Measurements from ENCODE around the gene CALCOCO2. TPM values are rescaled to one million over a fixed set of nuclear protein-coding genes. Genes with fewer than 3 reads are reported as not detected.

CALCOCO2 gene
- total and polyA plus RNA-seq, 10 of the 15 experiments (the other 5 are each of a cell fraction or from before 2014, with no cell fraction given): 20.2 to 138 (median 53.1) TPM

DNA sequence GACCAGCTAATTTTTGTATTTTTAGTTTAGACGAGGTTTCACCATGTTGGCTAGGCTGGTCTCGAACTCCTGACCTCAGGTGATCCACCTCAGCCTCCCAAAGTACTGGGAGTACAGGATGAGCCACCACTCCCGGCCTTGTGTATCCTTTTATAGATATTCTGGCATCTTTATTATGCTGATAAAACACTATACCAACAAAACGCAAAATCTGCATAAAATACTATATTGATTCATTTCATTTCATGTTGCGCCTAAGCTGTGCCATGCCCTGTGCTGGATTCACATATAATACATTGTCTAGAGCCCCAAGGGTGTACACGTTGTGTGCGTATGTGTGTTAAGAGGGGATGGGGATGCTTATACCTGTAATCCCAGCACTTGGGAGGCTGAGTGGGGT is 73.6 kb downstream of the CALCOCO2 start:
- CTCF ChIA-PET: interaction anchor here (0.6 to 0.7 kb wide), 2 partner anchors 11 to 15 kb away, joined by 3 to 4 read pairs; no protein-coding TSS in a partner anchor
- H3K4me1 ChIP-seq (ENCODE audit: control insufficient read depth, insufficient read depth, low read length): no peaks in the 10 kb centered on the region
- 76% methylated on average over 7 of the region's 7 CpGs for WGBS (ENCODE audit: insufficient coverage, insufficient replicate concordance, low lambda C conversion rate, missing lambda C conversion rate)
- H3K36me3 ChIP-seq (ENCODE audit: control insufficient read depth in 2 of 2, insufficient read depth in 2 of 2, low read length in 1 of 2): no peaks in the 10 kb centered on the region
- H3K27ac ChIP-seq (ENCODE audit: control insufficient read depth, insufficient read depth): no peak overlapping the region
- intact Hi-C loops (cut with micrococcal nuclease; ENCODE audit: unreplicated experiment) (no loop called here), in situ Hi-C loops (cut with MboI) (no loop called here)
- H2AFZ ChIP-seq (ENCODE audit: control insufficient read depth, low read depth, low read length): no peak overlapping the region
- POLR2A ChIA-PET: interaction anchor here (0.7 kb wide), 1 partner anchor 10 kb away, joined by 3 read pairs; no protein-coding TSS in a partner anchor
- H3K79me2 ChIP-seq (ENCODE audit: control insufficient read depth, insufficient read depth, low read length): peaks cover 18% of the 10 kb centered on the region
- H3K9me3 ChIP-seq (replicated peaks; ENCODE audit: control insufficient read depth, insufficient read depth, low read length): no peaks in the 10 kb centered on the region
- TF ChIP-seq POLR2AphosphoS2 (IDR thresholded peaks at IDR 0.05; ENCODE audit: low read depth, low read length) (no peak), ZBTB33 (IDR thresholded peaks at IDR 0.05) (no peak), E2F4 (IDR thresholded peaks at IDR 0.05; ENCODE audit: low read depth, low read length) (no peak)
- no peak overlapping the region for H3K4me2 ChIP-seq (ENCODE audit: control insufficient read depth, insufficient read depth)
- no peak overlapping the region for H3K9ac ChIP-seq (ENCODE audit: control insufficient read depth, insufficient read depth, low read length)
- no peak overlapping the region for H3K4me3 ChIP-seq
- ATAC-seq (no peak), DNase-seq (ENCODE audit: low read depth, low spot score) (no peak), FAIRE-seq (no peak)
- SMC1A ChIA-PET (ENCODE audit: uncharacterized antibody, unreplicated experiment): interaction anchor here (0.7 to 1.8 kb wide), 3 partner anchors 10 to 19 kb away, joined by 4 to 5 read pairs (median 5); no protein-coding TSS in a partner anchor
- BruUV-seq (replicated peaks): no TSS peak
- no peaks in the 10 kb centered on the region for H4K20me1 ChIP-seq (ENCODE audit: control insufficient read depth, insufficient read depth)
- no peaks in the 10 kb centered on the region for H3K27me3 ChIP-seq (replicated peaks in 1 of 2; ENCODE audit: control insufficient read depth in 2 of 2, insufficient read depth in 2 of 2, low read length in 1 of 2)
- RAD21 ChIA-PET (ENCODE audit: unreplicated experiment): no interaction called here
